HEK293 (cell line): ENCODE results near the gene ANO6.

Experiments used
- CTCF ChIA-PET: fragments of 350-600 bp; formaldehyde crosslinking; extraction: SDS; loops from one replicate; lab custom pipeline; 2021; ENCODE audit warnings: antibody characterized with exemption; lab: Yijun Ruan, JAX
- POLR2A ChIA-PET: fragments of 300-600 bp; formaldehyde crosslinking; extraction: SDS; loops from one replicate; lab custom pipeline; 2020; ENCODE audit warnings: antibody characterized with exemption, inconsistent platforms; lab: Yijun Ruan, JAX
- H3K27ac ChIP-seq: fragments of 200-500 bp; sonication (Bioruptor generic); 2 replicates; pipeline ENCODE4 v1.5.1; 2014; ENCODE audit warnings: low read depth, low read length, control low read depth, inconsistent platforms; ENCODE audit errors: extremely low read depth
- H3K36me3 ChIP-seq, 2 experiments: fragments of 200-500 bp in 1 of 2; sonication (Bioruptor generic) in 1 of 2; 1 replicate in 1 of 2; 2 replicates in 1 of 2; pipeline ENCODE4 v1.5.1; 2014 to 2017; ENCODE audit warnings: inconsistent platforms in 2 of 2, low read length in 2 of 2; ENCODE audit not compliant: control insufficient read depth in 2 of 2, insufficient read depth in 1 of 2
- H3K4me1 ChIP-seq: fragments of 200-500 bp; sonication (Bioruptor generic); 2 replicates; pipeline ENCODE4 v1.5.1; 2014; ENCODE audit warnings: mild to moderate bottlenecking, low read length, inconsistent platforms; ENCODE audit not compliant: control insufficient read depth, insufficient read depth
- H3K4me3 ChIP-seq: 2 replicates; pipeline ENCODE4 v1.5.1; 2011; ENCODE audit warnings: low read depth, mild to moderate bottlenecking, control low read depth, low read length, moderate library complexity
- H3K9me3 ChIP-seq: fragments of 200-500 bp; sonication (Bioruptor generic); 2 replicates; pipeline ENCODE4 v1.5.1; 2014; ENCODE audit warnings: low read depth, low read length, inconsistent platforms; ENCODE audit not compliant: control insufficient read depth, insufficient read depth
- BCL11B ChIP-seq: fragments of 450-650 bp; formaldehyde crosslinking; IDR thresholded peaks from 2 replicates; pipeline ENCODE4 v1.5.1; 2016; ENCODE audit warnings: low read depth, missing biosample characterization, missing genetic modification characterization
- GFI1B ChIP-seq: fragments of 450-650 bp; formaldehyde crosslinking; IDR thresholded peaks from 2 replicates; pipeline ENCODE4 v1.5.1; 2016; ENCODE audit warnings: missing biosample characterization, missing genetic modification characterization
- KLF10 ChIP-seq: fragments of 450-650 bp; IDR thresholded peaks from 2 replicates; pipeline ENCODE4 v1.5.1; 2018; ENCODE audit warnings: missing biosample characterization, mild to moderate bottlenecking, missing genetic modification characterization
- KLF9 ChIP-seq: fragments of 450-650 bp; formaldehyde crosslinking; IDR thresholded peaks from 2 replicates; pipeline ENCODE4 v1.5.1; 2016; ENCODE audit warnings: missing biosample characterization, missing genetic modification characterization, low read depth
- MZF1 ChIP-seq: fragments of 450-650 bp; formaldehyde crosslinking; IDR thresholded peaks from 2 replicates; pipeline ENCODE4 v1.5.1; 2017; ENCODE audit warnings: missing biosample characterization, missing genetic modification characterization, borderline replicate concordance
- OSR2 ChIP-seq: fragments of 450-650 bp; formaldehyde crosslinking; IDR thresholded peaks from 2 replicates; pipeline ENCODE4 v1.5.1; 2016; ENCODE audit warnings: missing biosample characterization, missing genetic modification characterization
- ZBTB48 ChIP-seq: fragments of 450-650 bp; formaldehyde crosslinking; IDR thresholded peaks from 2 replicates; pipeline ENCODE4 v1.5.1; 2016; ENCODE audit warnings: missing biosample characterization, missing genetic modification characterization
- ZFHX2 ChIP-seq: fragments of 450-650 bp; formaldehyde crosslinking; conservative IDR thresholded peaks from 2 replicates; pipeline ENCODE4 v1.5.1; 2016; ENCODE audit warnings: missing biosample characterization, missing genetic modification characterization
- ZNF114 ChIP-seq: fragments of 450-650 bp; formaldehyde crosslinking; IDR thresholded peaks from 2 replicates; pipeline ENCODE4 v1.5.0; 2017; ENCODE audit warnings: missing biosample characterization, missing genetic modification characterization
- ZNF19 ChIP-seq: fragments of 450-650 bp; formaldehyde crosslinking; IDR thresholded peaks from 2 replicates; pipeline ENCODE4; 2016; ENCODE audit warnings: missing biosample characterization, missing genetic modification characterization, low read depth
- ZNF211 ChIP-seq: fragments of 450-650 bp; formaldehyde crosslinking; IDR thresholded peaks from 2 replicates; pipeline ENCODE4 v1.5.1; 2016; ENCODE audit warnings: low read depth, missing biosample characterization, missing genetic modification characterization
- ZNF394 ChIP-seq: fragments of 450-650 bp; formaldehyde crosslinking; IDR thresholded peaks from 2 replicates; pipeline ENCODE4 v1.5.1; 2016; ENCODE audit warnings: missing biosample characterization, missing genetic modification characterization, mild to moderate bottlenecking, moderate library complexity, borderline replicate concordance
- ZNF530 ChIP-seq: fragments of 450-650 bp; formaldehyde crosslinking; IDR thresholded peaks from 2 replicates; pipeline ENCODE4 v1.5.1; 2016; ENCODE audit warnings: low read depth, missing biosample characterization, missing genetic modification characterization
- ZNF610 ChIP-seq: fragments of 450-650 bp; formaldehyde crosslinking; IDR thresholded peaks from 2 replicates; pipeline ENCODE4 v1.5.1; 2016; ENCODE audit warnings: missing biosample characterization, missing genetic modification characterization, borderline replicate concordance
- ZNF704 ChIP-seq: fragments of 450-650 bp; formaldehyde crosslinking; IDR thresholded peaks from 2 replicates; pipeline ENCODE4 v1.5.1; 2016; ENCODE audit warnings: missing biosample characterization, missing genetic modification characterization
- ZNF777 ChIP-seq: fragments of 450-650 bp; formaldehyde crosslinking; IDR thresholded peaks from 2 replicates; pipeline ENCODE4 v1.5.1; 2017; ENCODE audit warnings: missing biosample characterization, missing genetic modification characterization, borderline replicate concordance
- ZNF785 ChIP-seq: fragments of 450-650 bp; formaldehyde crosslinking; IDR thresholded peaks from 2 replicates; pipeline ENCODE4 v1.5.1; 2016; ENCODE audit warnings: missing biosample characterization, missing genetic modification characterization
- ZSCAN4 ChIP-seq: fragments of 450-650 bp; formaldehyde crosslinking; IDR thresholded peaks from 2 replicates; pipeline ENCODE4 v1.5.1; 2017; ENCODE audit warnings: missing biosample characterization, missing genetic modification characterization
- TF ChIP-seq, protein P1 (sequence below): fragments of 450-650 bp; formaldehyde crosslinking; IDR thresholded peaks from 2 replicates; pipeline ENCODE4 v1.5.1; 2016; ENCODE audit warnings: missing biosample characterization, missing genetic modification characterization
- TF ChIP-seq, protein P2 (sequence below): fragments of 450-650 bp; formaldehyde crosslinking; conservative IDR thresholded peaks from 2 replicates; pipeline ENCODE4 v1.5.1; 2016; ENCODE audit warnings: low read depth, missing biosample characterization, missing genetic modification characterization

The ANO6 gene

GRCh38 chr12:45339035-45339434 is 123.1 kb downstream of the ANO6 start:
- Histone ChIP-seq H3K36me3 (no peaks in the 10 kb centered on the region), H3K4me3 (no peak overlapping the region), H3K27ac (no peak overlapping the region), H3K9me3 (no peaks in the 10 kb centered on the region), H3K4me1 (peaks cover 13% of the 10 kb centered on the region)
- CTCF ChIA-PET = interaction anchor here (0.8 kb wide), 1 partner anchor 18 kb away, joined by 3 read pairs; no protein-coding TSS in a partner anchor
- POLR2A ChIA-PET = no interaction called here
- no peak for TF ChIP-seq ZNF785
- TF ChIP-seq ZSCAN4 (tag by site-specific recombination) = no peak
- TF ChIP-seq GFI1B (tag by site-specific recombination) = no peak
- no peak for TF ChIP-seq ZNF610
- no peak for TF ChIP-seq ZFHX2
- TF ChIP-seq BCL11B (tag by site-specific recombination) = no peak
- no peak for TF ChIP-seq ZNF777 (tag by site-specific recombination)
- no peak for TF ChIP-seq KLF10 (tag by site-specific recombination)
- TF ChIP-seq MZF1 = no peak
- no peak for TF ChIP-seq KLF9 (tag by site-specific recombination)
- TF ChIP-seq, protein P1, sequence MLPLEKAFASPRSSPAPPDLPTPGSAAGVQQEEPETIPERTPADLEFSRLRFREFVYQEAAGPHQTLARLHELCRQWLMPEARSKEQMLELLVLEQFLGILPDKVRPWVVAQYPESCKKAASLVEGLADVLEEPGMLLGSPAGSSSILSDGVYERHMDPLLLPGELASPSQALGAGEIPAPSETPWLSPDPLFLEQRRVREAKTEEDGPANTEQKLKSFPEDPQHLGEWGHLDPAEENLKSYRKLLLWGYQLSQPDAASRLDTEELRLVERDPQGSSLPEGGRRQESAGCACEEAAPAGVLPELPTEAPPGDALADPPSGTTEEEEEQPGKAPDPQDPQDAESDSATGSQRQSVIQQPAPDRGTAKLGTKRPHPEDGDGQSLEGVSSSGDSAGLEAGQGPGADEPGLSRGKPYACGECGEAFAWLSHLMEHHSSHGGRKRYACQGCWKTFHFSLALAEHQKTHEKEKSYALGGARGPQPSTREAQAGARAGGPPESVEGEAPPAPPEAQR = no peak
- TF ChIP-seq ZNF704 (tag by site-specific recombination) = no peak
- TF ChIP-seq ZNF530 (tag by site-specific recombination) = no peak
- TF ChIP-seq ZNF211 (tag by site-specific recombination) = no peak
- TF ChIP-seq ZNF114 (tag by site-specific recombination) = no peak
- no peak for TF ChIP-seq ZBTB48 (tag by site-specific recombination)
- TF ChIP-seq ZNF394 (tag by site-specific recombination) = no peak
- TF ChIP-seq OSR2 (tag by site-specific recombination) = no peak
- TF ChIP-seq, protein P2, sequence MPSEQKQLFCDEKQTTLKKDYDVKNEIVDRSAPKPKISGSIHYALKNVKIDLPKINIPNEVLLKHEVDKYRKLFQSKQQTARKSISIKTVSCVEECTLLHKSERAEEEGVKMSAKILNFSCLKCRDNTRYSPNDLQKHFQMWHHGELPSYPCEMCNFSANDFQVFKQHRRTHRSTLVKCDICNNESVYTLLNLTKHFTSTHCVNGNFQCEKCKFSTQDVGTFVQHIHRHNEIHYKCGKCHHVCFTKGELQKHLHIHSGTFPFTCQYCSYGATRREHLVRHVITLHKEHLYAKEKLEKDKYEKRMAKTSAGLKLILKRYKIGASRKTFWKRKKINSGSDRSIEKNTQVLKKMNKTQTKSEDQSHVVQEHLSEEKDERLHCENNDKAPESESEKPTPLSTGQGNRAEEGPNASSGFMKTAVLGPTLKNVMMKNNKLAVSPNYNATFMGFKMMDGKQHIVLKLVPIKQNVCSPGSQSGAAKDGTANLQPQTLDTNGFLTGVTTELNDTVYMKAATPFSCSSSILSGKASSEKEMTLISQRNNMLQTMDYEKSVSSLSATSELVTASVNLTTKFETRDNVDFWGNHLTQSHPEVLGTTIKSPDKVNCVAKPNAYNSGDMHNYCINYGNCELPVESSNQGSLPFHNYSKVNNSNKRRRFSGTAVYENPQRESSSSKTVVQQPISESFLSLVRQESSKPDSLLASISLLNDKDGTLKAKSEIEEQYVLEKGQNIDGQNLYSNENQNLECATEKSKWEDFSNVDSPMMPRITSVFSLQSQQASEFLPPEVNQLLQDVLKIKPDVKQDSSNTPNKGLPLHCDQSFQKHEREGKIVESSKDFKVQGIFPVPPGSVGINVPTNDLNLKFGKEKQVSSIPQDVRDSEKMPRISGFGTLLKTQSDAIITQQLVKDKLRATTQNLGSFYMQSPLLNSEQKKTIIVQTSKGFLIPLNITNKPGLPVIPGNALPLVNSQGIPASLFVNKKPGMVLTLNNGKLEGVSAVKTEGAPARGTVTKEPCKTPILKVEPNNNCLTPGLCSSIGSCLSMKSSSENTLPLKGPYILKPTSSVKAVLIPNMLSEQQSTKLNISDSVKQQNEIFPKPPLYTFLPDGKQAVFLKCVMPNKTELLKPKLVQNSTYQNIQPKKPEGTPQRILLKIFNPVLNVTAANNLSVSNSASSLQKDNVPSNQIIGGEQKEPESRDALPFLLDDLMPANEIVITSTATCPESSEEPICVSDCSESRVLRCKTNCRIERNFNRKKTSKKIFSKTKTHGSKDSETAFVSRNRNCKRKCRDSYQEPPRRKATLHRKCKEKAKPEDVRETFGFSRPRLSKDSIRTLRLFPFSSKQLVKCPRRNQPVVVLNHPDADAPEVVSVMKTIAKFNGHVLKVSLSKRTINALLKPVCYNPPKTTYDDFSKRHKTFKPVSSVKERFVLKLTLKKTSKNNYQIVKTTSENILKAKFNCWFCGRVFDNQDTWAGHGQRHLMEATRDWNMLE (tag by site-specific recombination) = no peak
- no peak for TF ChIP-seq ZNF19 (tag by site-specific recombination)
